Stimulated activated CD4-positive, alpha-beta T cell treated with anti-CD3 and anti-CD28 coated beads, Interleukin-15, amount 100 ng/mL, for 24 hours (primary cell): ENCODE results near the gene DDX39B.
"Not testable (repeated sequence)": the region's sequence is repeated elsewhere in the genome, so short reads cannot be mapped to it uniquely, and the experiment has no call there.

Experiments
- DNase-seq: peaks from one replicate; pipeline ENCODE4 v3.0.0-alpha.2; 2020

DDX39B gene

GRCh38 chr6:31541658-31542521, at the start of gene DDX39B:
Gene DDX39B (minus strand): TSS chr6:31542003. CDS start chr6:31540532, 1,471 bp downstream.
- peak; percentile 94 for DNase-seq

- DNase-seq: not testable (repeated sequence)
Measured at GRCh38 chr6:31590691-31591090, 48.9 kb upstream of the DDX39B start.

GRCh38 chr6:31588871-31589650, 47.3 kb upstream of the DDX39B start:
- DNase-seq: no peak

- no peak for DNase-seq
Measured at GRCh38 chr6:31587791-31588777, 46.3 kb upstream of the DDX39B start.

GRCh38 chr6:31586599-31587281, 44.9 kb upstream of the DDX39B start:
- DNase-seq: peak; percentile 27

GRCh38 chr6:31586008-31586407, 44.2 kb upstream of the DDX39B start, which contains the start of gene LST1:
Gene LST1 (plus strand): TSS chr6:31586277. CDS start chr6:31587300, 1,023 bp downstream.
- no peak for DNase-seq

GRCh38 chr6:31585491-31585890, 43.7 kb upstream of the DDX39B start:
- DNase-seq: peak; percentile 70

- DNase-seq: peak; percentile 61
Measured at GRCh38 chr6:31582230-31582643, 40.4 kb upstream of the DDX39B start, which contains the start of gene LTB. Gene LTB (minus strand): TSS chr6:31582424. CDS start chr6:31582417, 7 bp downstream.

- peak; percentile 55 for DNase-seq
Measured at GRCh38 chr6:31581434-31582229, 39.8 kb upstream of the DDX39B start.

- peak; percentile 93 for DNase-seq
Measured at GRCh38 chr6:31580807-31581433, 39.1 kb upstream of the DDX39B start.

GRCh38 chr6:31580438-31580740, 38.6 kb upstream of the DDX39B start:
- no peak for DNase-seq

- DNase-seq: peak; percentile 69
Measured at GRCh38 chr6:31579546-31580437, 38.0 kb upstream of the DDX39B start.

GRCh38 chr6:31579119-31579505, 37.3 kb upstream of the DDX39B start:
- peak; percentile 62 for DNase-seq

GRCh38 chr6:31578184-31579118, 36.6 kb upstream of the DDX39B start:
- peak; percentile 63 for DNase-seq

GRCh38 chr6:31577579-31577966, 35.8 kb upstream of the DDX39B start:
- peak; percentile 43 for DNase-seq

GRCh38 chr6:31576897-31577578, 35.2 kb upstream of the DDX39B start:
- DNase-seq: peak; percentile 78

- peak; percentile 33 for DNase-seq
Measured at GRCh38 chr6:31575952-31576685, 34.3 kb upstream of the DDX39B start.
